Stomach smooth muscle (tissue), 2 donors: ENCODE measurements around the gene RIOK1.

Experiments used
- H3K27ac ChIP-seq: one replicate; pipeline ENCODE4 v1.7.0; 2013; ENCODE audit warnings: mild to moderate bottlenecking, low read length, inconsistent platforms
- H3K27me3 ChIP-seq, 2 donors: one replicate each; pipeline ENCODE4 v1.7.0; 2013; ENCODE audit warnings: low read length in 2 of 2; ENCODE audit not compliant: insufficient read depth in 2 of 2, control insufficient read depth in 1 of 2
- H3K36me3 ChIP-seq, 2 donors: one replicate each; pipeline ENCODE4 v1.7.0; 2013; ENCODE audit warnings: low read length in 2 of 2; ENCODE audit not compliant: control insufficient read depth in 2 of 2, insufficient read depth in 2 of 2
- H3K4me1 ChIP-seq: one replicate; pipeline ENCODE4 v1.7.0; 2013; ENCODE audit warnings: low read length; ENCODE audit not compliant: control insufficient read depth, insufficient read depth
- H3K4me3 ChIP-seq, 2 donors: one replicate each; pipeline ENCODE4 v1.7.0; 2013; ENCODE audit warnings: low read length in 2 of 2
- H3K9ac ChIP-seq, 2 donors: one replicate each; pipeline ENCODE4 v1.7.0; 2013; ENCODE audit warnings: low read length in 2 of 2, mild to moderate bottlenecking in 1 of 2
- H3K9me3 ChIP-seq, 2 donors: one replicate each; pipeline ENCODE4 v1.7.0; 2013; ENCODE audit warnings: low read length in 2 of 2; ENCODE audit not compliant: control insufficient read depth in 2 of 2
- donor health status: healthy.
- donor health status: Pancreatic carcinoma.

Gene RIOK1

GRCh38 chr6:7440476-7440875, 50.9 kb downstream of the RIOK1 start:
- no peak overlapping the region for H3K9ac ChIP-seq
- no peaks in the 10 kb centered on the region for H3K4me1 ChIP-seq
- H3K9me3 ChIP-seq: no peaks in the 10 kb centered on the region
- no peak overlapping the region for H3K27ac ChIP-seq
- no peak overlapping the region for H3K4me3 ChIP-seq
- H3K36me3 ChIP-seq: no peaks in the 10 kb centered on the region
- peaks cover 0 to 3% of the 10 kb centered on the region in 2 donors for H3K27me3 ChIP-seq

DNA sequence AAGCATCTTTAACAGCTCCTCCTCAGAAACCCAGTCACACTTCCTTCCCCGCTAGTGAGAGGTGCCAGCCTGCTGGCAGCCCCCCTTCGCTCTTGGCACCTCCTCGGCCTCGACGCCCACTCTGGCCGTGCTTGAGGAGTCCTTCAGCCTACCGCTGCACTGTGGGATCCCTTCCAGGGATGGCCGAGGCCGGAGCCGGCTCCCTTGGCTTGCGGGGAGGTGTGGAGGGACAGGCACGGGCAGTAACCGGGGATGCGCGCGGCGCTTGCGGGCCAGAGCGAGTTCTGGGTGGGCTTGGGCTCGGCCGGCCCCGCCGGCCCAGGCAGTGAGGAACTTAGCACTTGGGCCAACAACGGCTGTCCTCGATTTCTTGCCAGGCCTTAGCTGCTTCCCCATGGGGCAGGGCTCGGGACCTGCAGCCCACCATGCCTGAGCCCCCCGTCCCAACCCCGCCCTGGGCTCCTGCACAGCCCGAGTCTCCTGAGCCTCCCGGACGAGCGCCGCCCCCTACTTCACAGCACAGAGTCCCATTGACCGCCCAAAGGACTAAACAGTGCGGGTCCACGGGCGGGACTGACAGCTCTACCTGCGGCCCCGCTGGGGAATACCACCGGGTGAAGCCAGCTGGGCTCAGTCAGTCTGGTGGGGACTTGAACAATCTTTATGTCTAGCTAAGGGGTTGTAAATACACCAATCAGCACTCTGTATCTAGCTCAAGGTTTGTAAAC, 51.6 kb downstream of the RIOK1 start:
- Histone ChIP-seq H3K36me3 (no peaks in the 10 kb centered on the region), H3K4me3 (no peak overlapping the region), H3K27me3 (peaks cover 0 to 3% of the 10 kb centered on the region in 2 donors), H3K9ac (no peak overlapping the region), H3K4me1 (no peaks in the 10 kb centered on the region), H3K27ac (no peak overlapping the region), H3K9me3 (no peaks in the 10 kb centered on the region)

GRCh38 chr6:7442467-7442866, 52.9 kb downstream of the RIOK1 start:
- H3K36me3 ChIP-seq: no peaks in the 10 kb centered on the region
- no peaks in the 10 kb centered on the region for H3K4me1 ChIP-seq
- H3K9me3 ChIP-seq: no peaks in the 10 kb centered on the region
- H3K9ac ChIP-seq: no peak overlapping the region
- no peak overlapping the region for H3K27ac ChIP-seq
- H3K27me3 ChIP-seq: peaks cover 0 to 3% of the 10 kb centered on the region in 2 donors
- no peak overlapping the region for H3K4me3 ChIP-seq

GRCh38 chr6:7445101-7445500, 55.5 kb downstream of the RIOK1 start:
- H3K4me3 ChIP-seq: no peak overlapping the region
- H3K9me3 ChIP-seq: no peaks in the 10 kb centered on the region
- H3K4me1 ChIP-seq: no peaks in the 10 kb centered on the region
- H3K9ac ChIP-seq: no peak overlapping the region
- H3K27ac ChIP-seq: no peak overlapping the region
- peaks cover 0 to 3% of the 10 kb centered on the region in 2 donors for H3K27me3 ChIP-seq
- no peaks in the 10 kb centered on the region for H3K36me3 ChIP-seq

DNA sequence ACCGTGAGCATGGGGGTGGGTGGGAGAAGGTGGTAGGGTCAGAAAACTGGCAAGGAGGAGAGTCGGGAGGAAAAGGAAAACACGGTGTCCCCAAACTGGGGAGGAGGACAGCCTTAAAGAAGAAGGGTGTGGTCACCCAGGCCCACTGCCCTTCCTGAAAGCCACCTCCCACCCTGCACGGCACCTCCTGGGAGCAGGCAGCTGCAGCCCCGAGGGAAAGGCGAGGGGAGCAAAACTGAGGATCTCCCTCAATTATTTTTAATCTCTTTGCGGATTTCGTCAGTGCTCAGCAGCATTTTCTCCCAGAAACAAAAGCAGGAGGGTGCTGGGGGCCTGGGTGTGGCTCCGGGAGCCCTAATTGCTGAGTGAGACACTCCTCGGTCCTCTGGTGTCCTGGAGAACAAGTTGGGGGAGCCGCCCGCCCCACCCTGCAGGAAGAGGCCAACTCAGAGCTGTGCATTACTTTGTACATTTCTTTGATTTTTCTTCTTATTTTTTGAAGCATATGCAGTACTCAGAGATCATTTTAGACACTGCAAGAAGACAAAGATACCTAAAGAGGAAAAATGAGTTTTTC, 56.4 kb downstream of the RIOK1 start:
- no peak overlapping the region for H3K4me3 ChIP-seq
- no peak overlapping the region for H3K9ac ChIP-seq
- no peaks in the 10 kb centered on the region for H3K36me3 ChIP-seq
- no peak overlapping the region for H3K27ac ChIP-seq
- H3K9me3 ChIP-seq: no peaks in the 10 kb centered on the region
- peaks cover 0 to 3% of the 10 kb centered on the region in 2 donors for H3K27me3 ChIP-seq
- no peaks in the 10 kb centered on the region for H3K4me1 ChIP-seq

- Histone ChIP-seq H3K36me3 (no peaks in the 10 kb centered on the region), H3K9me3 (no peaks in the 10 kb centered on the region), H3K4me1 (no peaks in the 10 kb centered on the region), H3K4me3 (no peak overlapping the region), H3K9ac (no peak overlapping the region), H3K27ac (no peak overlapping the region), H3K27me3 (peaks cover 0 to 3% of the 10 kb centered on the region in 2 donors)
Observed at GRCh38 chr6:7446619-7447325, 57.2 kb downstream of the RIOK1 start.

- H3K27ac ChIP-seq: no peak overlapping the region
- H3K27me3 ChIP-seq: peaks cover 0 to 3% of the 10 kb centered on the region in 2 donors
- no peaks in the 10 kb centered on the region for H3K4me1 ChIP-seq
- no peak overlapping the region for H3K9ac ChIP-seq
- no peaks in the 10 kb centered on the region for H3K36me3 ChIP-seq
- no peak overlapping the region for H3K4me3 ChIP-seq
- H3K9me3 ChIP-seq: no peaks in the 10 kb centered on the region
Observed at GRCh38 chr6:7448232-7448631, 58.6 kb downstream of the RIOK1 start.

GRCh38 chr6:7449018-7449417, 59.4 kb downstream of the RIOK1 start:
- H3K9ac ChIP-seq: no peak overlapping the region

DNA sequence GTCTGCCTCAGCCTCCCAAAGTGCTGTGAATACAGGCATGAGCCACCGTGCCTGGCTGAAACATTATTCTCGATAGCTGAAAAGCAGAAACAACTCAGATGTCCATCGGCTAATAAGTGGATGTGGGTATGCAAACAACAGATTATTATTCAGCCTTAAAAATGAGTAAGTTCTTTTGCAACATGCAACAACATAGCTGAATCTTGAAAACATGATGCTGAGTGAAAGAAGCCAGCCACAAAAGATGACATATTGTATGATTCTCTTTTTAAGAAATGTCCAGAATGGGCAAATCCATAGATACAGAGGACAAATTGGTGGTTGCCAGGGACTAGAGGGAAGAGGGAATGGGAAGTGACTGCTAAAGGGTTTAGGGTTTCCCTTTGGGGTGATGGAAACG, 61.7 kb downstream of the RIOK1 start:
- Histone ChIP-seq H3K4me1 (no peaks in the 10 kb centered on the region), H3K4me3 (no peak overlapping the region), H3K36me3 (no peaks in the 10 kb centered on the region), H3K9me3 (no peaks in the 10 kb centered on the region), H3K9ac (no peak overlapping the region), H3K27ac (no peak overlapping the region), H3K27me3 (no peaks in the 10 kb centered on the region)

More at GRCh38 chr6:7449018-7449417, 59.4 kb downstream of the RIOK1 start:
- no peak overlapping the region for H3K27ac ChIP-seq
- no peaks in the 10 kb centered on the region for H3K9me3 ChIP-seq
- peaks cover 0 to 3% of the 10 kb centered on the region in 2 donors for H3K27me3 ChIP-seq
- no peaks in the 10 kb centered on the region for H3K4me1 ChIP-seq
- no peak overlapping the region for H3K4me3 ChIP-seq
- no peaks in the 10 kb centered on the region for H3K36me3 ChIP-seq

DNA sequence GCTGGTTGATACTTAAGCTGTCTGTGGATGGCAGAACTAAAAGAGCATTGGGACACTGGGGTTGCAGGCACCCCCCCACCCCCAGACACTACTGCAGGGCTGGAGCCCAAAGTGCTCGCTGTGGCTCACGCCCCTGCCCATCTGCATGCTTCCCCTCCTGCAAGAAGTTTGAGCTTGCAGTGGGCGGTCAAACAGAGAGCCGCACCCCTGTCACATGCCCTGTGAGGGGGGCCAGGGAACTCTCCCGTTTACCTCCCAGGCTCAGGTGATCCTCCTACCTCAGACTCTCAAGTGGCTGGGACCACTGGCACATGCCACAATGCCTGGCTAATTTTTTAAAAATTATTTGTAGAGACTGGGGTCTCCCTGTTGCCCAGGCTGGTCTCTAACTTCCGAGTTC, 63.3 kb downstream of the RIOK1 start:
- Histone ChIP-seq H3K27ac (no peak overlapping the region), H3K4me3 (no peak overlapping the region), H3K36me3 (no peaks in the 10 kb centered on the region), H3K4me1 (no peaks in the 10 kb centered on the region), H3K9ac (no peak overlapping the region), H3K9me3 (no peaks in the 10 kb centered on the region), H3K27me3 (peaks cover 0 to 2% of the 10 kb centered on the region in 2 donors)
